NCI-H2107 treated with DMSO at 0.1 percent for 48 hours (cell line): ENCODE data around the gene SPSB2.
A peak's percentile ranks its signal among the peaks of the same experiment; 100 is the strongest.

ENCODE experiments used
- DNase-seq: peaks from one replicate; lab custom pipeline; 2025; ENCODE audit not compliant: unreplicated experiment; lab: John Stamatoyannopoulos, UW

Gene SPSB2

DNA sequence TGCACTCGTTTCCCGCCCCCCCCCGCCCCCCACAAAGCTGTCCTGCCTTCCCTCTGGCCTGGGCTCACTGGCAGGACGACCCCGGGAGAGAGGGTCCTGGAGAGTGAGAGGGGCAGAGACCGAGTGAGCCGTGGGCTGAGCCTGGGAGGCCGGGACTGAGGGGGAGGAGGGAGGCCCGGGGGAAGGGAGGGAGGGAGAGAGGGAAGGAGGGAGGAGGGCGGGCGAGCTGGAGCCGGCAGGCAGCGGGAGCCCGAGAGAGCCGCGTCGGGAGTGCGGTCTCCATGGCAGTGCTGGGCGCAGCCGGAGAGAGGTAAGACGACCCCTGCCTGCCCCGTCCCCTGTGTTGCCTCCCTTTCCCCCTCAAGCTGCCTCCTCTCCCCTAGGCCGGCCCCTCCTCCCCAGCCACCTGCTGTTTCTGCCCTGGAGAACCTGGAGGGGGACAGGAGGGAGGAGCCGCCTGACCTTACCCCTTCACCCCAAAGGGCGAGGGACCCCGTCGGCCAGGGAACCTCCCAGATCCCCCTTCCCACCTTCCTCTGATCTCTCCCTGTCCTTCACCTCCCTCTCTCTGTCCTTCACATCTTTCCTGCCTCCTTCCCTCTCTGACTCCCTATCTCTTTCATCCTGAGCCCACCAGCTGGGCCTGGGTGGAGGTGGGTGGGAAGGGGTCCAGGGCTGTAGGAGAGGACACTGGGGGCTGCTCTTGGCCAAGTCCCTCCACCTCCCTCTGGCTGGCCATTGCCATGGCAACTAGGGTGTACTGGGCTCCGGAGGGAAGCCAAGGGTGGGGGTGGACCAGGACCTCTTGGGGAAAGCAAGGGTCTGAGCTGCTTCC, 51.3 kb downstream of the SPSB2 start, which contains the start of gene GPR162:
Gene GPR162, plus strand, starts transcription at position 231 of the 835 bp plus-strand sequence. CDS start 2,078 bp downstream, outside the sequence.
- DNase-seq, result peak; percentile 43
